Gastroesophageal sphincter (tissue), 4 donors: ENCODE results near the gene NT5C2. TPM values are rescaled to one million over a fixed set of nuclear protein-coding genes. Genes with fewer than 3 reads are reported as not detected.

ENCODE experiments used
- ATAC-seq: fragments of 150-250 bp; one replicate; pipeline ENCODE4 v1.9.1; 2016; ENCODE audit warnings: mild to moderate bottlenecking, moderate library complexity
- H3K27ac ChIP-seq, 4 donors: fragments of 200-600 bp; sonication (generic) in 3 of 4; 1 replicate in 3 of 4; 2 replicates in 1 of 4; pipeline ENCODE4 v1.5.1; 2016 to 2019
- H3K27me3 ChIP-seq: fragments of 200-600 bp; sonication (generic); one replicate; pipeline ENCODE4 v1.5.1; 2019
- H3K36me3 ChIP-seq, 2 donors: fragments of 200-600 bp; sonication (generic); one replicate each; pipeline ENCODE4 v1.5.1; 2019; ENCODE audit warnings: control low read depth in 1 of 2
- H3K4me1 ChIP-seq, 3 donors: fragments of 200-600 bp; sonication (generic); 1 replicate in 2 of 3; 2 replicates in 1 of 3; pipeline ENCODE4 v1.5.1; 2016 to 2019; ENCODE audit warnings: control low read depth in 2 of 3
- H3K4me3 ChIP-seq, 2 donors: fragments of 200-600 bp; sonication (generic); one replicate each; pipeline ENCODE4 v1.5.1; 2019; ENCODE audit warnings: mild to moderate bottlenecking in 1 of 2, moderate library complexity in 1 of 2
- H3K9me3 ChIP-seq, 3 donors: fragments of 200-600 bp; sonication (generic); one replicate each; pipeline ENCODE4 v1.5.1; 2017 to 2019; ENCODE audit warnings: control low read depth in 2 of 3
- CTCF ChIP-seq, 4 experiments: fragments of 200-600 bp in 2 of 4; fragments of 450-650 bp in 2 of 4; sonication (generic) in 1 of 4; IDR thresholded peaks; one replicate each; pipeline ENCODE4 v1.5.1; 2017 to 2019; ENCODE audit warnings: antibody characterized with exemption in 4 of 4, mild to moderate bottlenecking in 2 of 4, moderate library complexity in 2 of 4
- EP300 ChIP-seq: sonication (generic); formaldehyde crosslinking; IDR thresholded peaks from one replicate; pipeline ENCODE4 v1.6.1; 2017; ENCODE audit warnings: antibody characterized with exemption, mild to moderate bottlenecking
- POLR2A ChIP-seq, 2 donors: fragments of 450-650 bp; IDR thresholded peaks; one replicate each; pipeline ENCODE4 v1.6.1; 2017; ENCODE audit warnings: antibody characterized with exemption in 2 of 2, mild to moderate bottlenecking in 2 of 2, moderate library complexity in 1 of 2
- POLR2AphosphoS5 ChIP-seq: sonication (generic); formaldehyde crosslinking; IDR thresholded peaks from one replicate; pipeline ENCODE4 v1.6.1; 2017; ENCODE audit warnings: antibody characterized with exemption
- WGBS, 2 donors: methylation state at CpG; one replicate each; pipeline ENCODE4 v1.1.5; 2018; ENCODE audit warnings: low coverage in 1 of 2; 5-methylcytosine and 5-hydroxymethylcytosine counted together
- total RNA-seq, 4 donors: library from RNA; depleted of rRNA; stranded (reverse); fragments of >200 nt; gene quantifications; one replicate each; pipeline ENCODE4 v1.1.0, GENCODE V29; 2016

The NT5C2 gene
- 10 to 100 TPM; 63.4 to 71.9 (median 71.1) TPM for total RNA-seq

DNA sequence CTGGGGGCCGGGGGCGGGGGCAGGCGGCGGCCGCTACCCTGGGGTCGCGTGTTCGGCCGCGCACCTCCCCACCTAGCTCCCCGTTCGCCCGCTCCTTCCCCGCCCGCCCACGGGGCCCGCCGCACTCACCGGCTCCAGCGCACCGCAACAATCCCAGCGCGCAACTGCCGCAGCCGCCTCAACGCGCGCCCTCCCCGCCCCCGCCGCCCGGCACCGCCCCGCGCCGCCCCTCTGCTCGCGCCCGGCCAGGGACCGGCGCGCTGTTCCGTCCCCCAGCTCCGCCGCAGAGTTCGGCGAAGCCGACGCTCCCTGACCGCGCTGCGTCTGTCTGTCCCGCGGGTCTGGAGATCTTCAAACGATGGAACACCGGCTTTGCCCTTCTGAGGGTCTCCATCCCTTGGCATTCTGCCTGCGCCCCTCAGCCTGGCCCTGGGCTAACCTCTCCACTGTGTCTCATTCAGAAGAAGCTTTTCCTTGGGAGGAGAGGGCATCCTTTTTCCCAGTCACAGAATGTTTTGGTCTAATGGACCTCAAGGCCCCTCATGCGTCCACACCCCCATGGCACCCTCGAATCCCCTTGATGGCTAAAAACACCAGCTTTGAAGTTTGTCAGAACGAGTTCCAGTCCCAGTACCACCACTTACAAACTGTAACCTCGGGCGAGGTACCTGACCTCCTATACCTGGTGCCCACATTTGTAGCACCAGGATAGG, at the start of gene NT5C2:
Gene NT5C2, minus strand, starts transcription at position 166 of the 713 bp plus-strand sequence. CDS start 18,314 bp downstream, outside the sequence.
- WGBS, 2 donors = 22 to 29% methylated on average over 5 to 11 of the region's 62 CpGs
- peak; percentile 95 for ATAC-seq
- TF ChIP-seq POLR2AphosphoS5 (peak; percentile 76), CTCF (IDR thresholded peaks at IDR 0.05) (no peak), EP300 (no peak), POLR2A (IDR thresholded peaks at IDR 0.05) (peak; percentile 63 to 71)

GRCh38 chr10:103241262-103242011, 48.4 kb upstream of the NT5C2 start:
- peaks cover 0 to 18% (median 3%) of the 10 kb centered on the region in 3 donors for H3K4me1 ChIP-seq
- H3K4me3 ChIP-seq = no peak overlapping the region
- ATAC-seq = no peak

More for the DNA sequence above, at the start of gene NT5C2:
- peaks cover 0 to 67% (median 16%) of the 10 kb centered on the region in 3 donors for H3K4me1 ChIP-seq
- H3K27ac ChIP-seq = peak within 1 kb of the TSS; percentile 94 to 98 (median 98)
- H3K9me3 ChIP-seq = no peaks in the 10 kb centered on the region
- peak within 1 kb of the TSS; percentile 97 to 100 for H3K4me3 ChIP-seq
- no peaks in the 10 kb centered on the region for H3K27me3 ChIP-seq
- H3K36me3 ChIP-seq = no peaks in the 10 kb centered on the region

GRCh38 chr10:103238506-103239252, 45.6 kb upstream of the NT5C2 start:
- no peaks in the 10 kb centered on the region for H3K36me3 ChIP-seq
- H3K9me3 ChIP-seq = no peaks in the 10 kb centered on the region
- H3K4me3 ChIP-seq = no peak overlapping the region
- peak; percentile 61 for ATAC-seq
- TF ChIP-seq POLR2A (IDR thresholded peaks at IDR 0.05) = no peak
- peak in 3 of 4 experiments; percentile 15 to 41 (median 23) for TF ChIP-seq CTCF (IDR thresholded peaks at IDR 0.05)
- no peak for TF ChIP-seq EP300
- no peak for TF ChIP-seq POLR2AphosphoS5
- peaks cover 0 to 11% (median 3%) of the 10 kb centered on the region in 3 donors for H3K4me1 ChIP-seq
- no peaks in the 10 kb centered on the region for H3K27me3 ChIP-seq
- H3K27ac ChIP-seq = no peak overlapping the region
- 56 to 65% methylated on average over 8 to 11 of the region's 11 CpGs for WGBS, 2 donors

More at GRCh38 chr10:103241262-103242011, 48.4 kb upstream of the NT5C2 start:
- H3K9me3 ChIP-seq = no peaks in the 10 kb centered on the region
- WGBS, 2 donors = 35 to 48% methylated on average over 3 to 7 of the region's 7 CpGs
- H3K27me3 ChIP-seq = no peaks in the 10 kb centered on the region
- peak overlapping the region in 3 of 4 donors; percentile 64 to 73 (median 72) for H3K27ac ChIP-seq
- no peaks in the 10 kb centered on the region for H3K36me3 ChIP-seq
- TF ChIP-seq POLR2A (IDR thresholded peaks at IDR 0.05) (no peak), EP300 (no peak)

- WGBS, 2 donors = 50 to 93% methylated on average over 1 to 2 of the region's 2 CpGs
- peaks cover 0 to 13% (median 5%) of the 10 kb centered on the region in 3 donors for H3K4me1 ChIP-seq
- ATAC-seq = no peak
- no peak overlapping the region for H3K27ac ChIP-seq
- no peak overlapping the region for H3K4me3 ChIP-seq
- no peaks in the 10 kb centered on the region for H3K27me3 ChIP-seq
- no peaks in the 10 kb centered on the region for H3K36me3 ChIP-seq
- no peak for TF ChIP-seq EP300
- TF ChIP-seq POLR2AphosphoS5 = no peak
- TF ChIP-seq POLR2A (IDR thresholded peaks at IDR 0.05) = no peak
- no peak for TF ChIP-seq CTCF (IDR thresholded peaks at IDR 0.05)
- H3K9me3 ChIP-seq = no peaks in the 10 kb centered on the region
Observed at GRCh38 chr10:103235775-103236174, 42.7 kb upstream of the NT5C2 start.
